K562 (cell line): ENCODE measurements around the gene SLC39A11. TPM values are rescaled to one million over a fixed set of nuclear protein-coding genes. Genes with fewer than 3 reads are reported as not detected.

ENCODE experiments used
- ATAC-seq: fragments of 200-7000 bp; cut with Tn5 transposase; 3 replicates; pipeline ENCODE4 v1.9.1; 2020; ENCODE audit warnings: moderate library complexity
- BruUV-seq: library from RNA; stranded (reverse); fragments of 400-500 nt; replicated peaks from 2 replicates; lab custom pipeline; 2021; lab: Mats Ljungman, UMichigan
- CTCF ChIA-PET: fragments of 300-600 bp; formaldehyde crosslinking; extraction: SDS; loops from one replicate; lab custom pipeline; 2021; ENCODE audit warnings: low intra/inter-chr PET ratio; lab: Yijun Ruan, JAX
- POLR2A ChIA-PET: fragments of 300-600, 350-650 bp; sonication (Branson Sonifier 250); formaldehyde crosslinking; extraction: SDS; loops from one replicate; lab custom pipeline; 2021; ENCODE audit warnings: antibody characterized with exemption, inconsistent platforms; lab: Yijun Ruan, JAX
- DNase-seq, 4 experiments: peaks; one replicate each; pipeline versions ENCODE4 v3.0.0 to v3.0.0-alpha.2; 2011 to 2018; ENCODE audit warnings: low spot score in 3 of 4, mixed read lengths in 3 of 4; ENCODE audit errors: extremely low read depth in 1 of 4
- FAIRE-seq: peaks from 2 replicates; lab custom pipeline; 2011; peaks lifted over from hg19 to GRCh38; lab: Jason Lieb, UNC
- H2AFZ ChIP-seq: 2 replicates; pipeline ENCODE4 v1.6.0; 2011; ENCODE audit warnings: low read depth, low read length, control low read depth, inconsistent platforms
- H3K27ac ChIP-seq: fragments of 200-600 bp; 3 replicates; pipeline ENCODE4 v1.8.0; 2011; ENCODE audit warnings: low read depth, mild to moderate bottlenecking, control low read depth, inconsistent platforms, low read length, moderate library complexity, mixed read lengths; ENCODE audit errors: extremely low read depth
- H3K27me3 ChIP-seq, 2 experiments: fragments of 300-600 bp in 1 of 2; 2 replicates in 1 of 2; 3 replicates in 1 of 2; pipeline versions ENCODE4 v1.6.0 to v1.8.0; 2011; ENCODE audit warnings: inconsistent platforms in 2 of 2, low read length in 2 of 2, mild to moderate bottlenecking in 1 of 2, mixed read lengths in 1 of 2, moderate library complexity in 1 of 2; ENCODE audit not compliant: control insufficient read depth in 2 of 2, insufficient read depth in 2 of 2
- H3K36me3 ChIP-seq: fragments of 300-600 bp; 3 replicates; pipeline ENCODE4 v1.8.0; 2011; ENCODE audit warnings: mild to moderate bottlenecking, low read length, inconsistent platforms; ENCODE audit not compliant: control insufficient read depth, insufficient read depth
- H3K4me1 ChIP-seq, 2 experiments: fragments of 200-600 bp in 1 of 2; replicated peaks in 1 of 2; 2 replicates in 1 of 2; 3 replicates in 1 of 2; pipeline versions ENCODE4 v1.5.1 to v1.8.0; 2011; ENCODE audit warnings: inconsistent platforms in 2 of 2, low read length in 2 of 2, mild to moderate bottlenecking in 1 of 2, mixed read lengths in 1 of 2, moderate library complexity in 1 of 2; ENCODE audit not compliant: control insufficient read depth in 2 of 2, insufficient read depth in 2 of 2
- H3K4me2 ChIP-seq: 2 replicates; pipeline ENCODE4 v1.6.1; 2011; ENCODE audit warnings: low read length, control low read depth, inconsistent platforms, mixed read lengths; ENCODE audit not compliant: insufficient read depth
- H3K4me3 ChIP-seq: fragments of 200-600 bp; sonication (generic), shearing (Covaris generic); 2 replicates; pipeline ENCODE4 v1.5.1; 2016; ENCODE audit warnings: control low read depth, inconsistent platforms
- H3K79me2 ChIP-seq: fragments of 200-600 bp; 3 replicates; pipeline ENCODE4 v1.8.0; 2011; ENCODE audit warnings: low read length, inconsistent platforms; ENCODE audit not compliant: control insufficient read depth, insufficient read depth
- H3K9ac ChIP-seq, 2 experiments: 2 replicates each; pipeline versions ENCODE4 v1.6.0 to v1.6.1; 2011; ENCODE audit warnings: low read depth in 2 of 2, low read length in 2 of 2, control low read depth in 1 of 2, inconsistent platforms in 1 of 2, mild to moderate bottlenecking in 1 of 2, mixed read lengths in 1 of 2; ENCODE audit not compliant: insufficient read depth in 1 of 2
- H3K9me1 ChIP-seq: one replicate; pipeline ENCODE4 v1.6.0; 2011; ENCODE audit warnings: inconsistent platforms, mild to moderate bottlenecking, low read length, moderate library complexity; ENCODE audit not compliant: control insufficient read depth, insufficient read depth
- H3K9me3 ChIP-seq: replicated peaks from 2 replicates; pipeline ENCODE4 v1.5.1; 2011; ENCODE audit warnings: low read depth, low read length, inconsistent platforms; ENCODE audit not compliant: control insufficient read depth, insufficient read depth
- H4K20me1 ChIP-seq: replicated peaks from 2 replicates; pipeline ENCODE4 v1.6.1; 2011; ENCODE audit warnings: low read length, inconsistent platforms, mixed read lengths; ENCODE audit not compliant: control insufficient read depth, insufficient read depth
- BRF2 ChIP-seq: IDR thresholded peaks from 3 replicates; pipeline ENCODE4 v1.6.1; 2011; ENCODE audit warnings: borderline replicate concordance, mild to moderate bottlenecking; ENCODE audit not compliant: insufficient read length, insufficient read depth
- CEBPZ ChIP-seq: fragments of 150-350 bp; IDR thresholded peaks from 2 replicates; pipeline ENCODE4 v1.6.1; 2014; ENCODE audit warnings: low read depth, mild to moderate bottlenecking, low read length, borderline replicate concordance
- CTBP1 ChIP-seq: fragments of 450-650 bp; IDR thresholded peaks from 2 replicates; pipeline ENCODE4 v1.6.1; 2016; ENCODE audit warnings: borderline replicate concordance
- E2F1 ChIP-seq: sonication (generic); formaldehyde crosslinking; IDR thresholded peaks from 2 replicates; pipeline ENCODE4 v1.8.1; 2023; ENCODE audit warnings: mild to moderate bottlenecking, missing genetic modification reagents, moderate library complexity
- KAT7 ChIP-seq: sonication (generic); formaldehyde crosslinking; IDR thresholded peaks from 2 replicates; pipeline ENCODE4 v1.8.0; 2022; ENCODE audit warnings: missing genetic modification reagents, mild to moderate bottlenecking, borderline replicate concordance
- MAFF ChIP-seq: IDR thresholded peaks from 2 replicates; pipeline ENCODE4 v1.6.1; 2012; ENCODE audit warnings: low read length, improper control_type of control experiment
- MITF ChIP-seq: IDR thresholded peaks from 2 replicates; pipeline ENCODE4 v1.6.1; 2014; ENCODE audit warnings: antibody characterized with exemption
- RAD21 ChIP-seq, 2 experiments: fragments of 250-450 bp in 1 of 2; fragments of 450-650 bp in 1 of 2; sonication (Bioruptor Pico) in 1 of 2; formaldehyde crosslinking in 1 of 2; IDR thresholded peaks in 1 of 2; conservative IDR thresholded peaks in 1 of 2; 2 replicates each; pipeline versions ENCODE4 v1.4.0 to v1.8.0; 2020 to 2022; ENCODE audit warnings: mild to moderate bottlenecking in 2 of 2, moderate library complexity in 1 of 2
- SRSF7 ChIP-seq: fragments of 200-400 bp; formaldehyde crosslinking; optimal IDR thresholded peaks from 2 replicates; pipeline ENCODE3; 2017; ENCODE audit warnings: mild to moderate bottlenecking, low read depth, low read length
- TFAP4 ChIP-seq: sonication (generic); formaldehyde crosslinking; IDR thresholded peaks from 2 replicates; pipeline ENCODE4 v1.8.0; 2022; ENCODE audit warnings: missing genetic modification reagents, mild to moderate bottlenecking, moderate library complexity, borderline replicate concordance
- WGBS: fragments of 100-300 bp; shearing (Covaris generic); methylation state at CpG from one replicate; pipeline ENCODE4 v1.1.6; 2016; ENCODE audit warnings: low coverage, mixed read lengths; ENCODE audit not compliant: insufficient coverage; ENCODE audit errors: missing lambda C conversion rate; 5-methylcytosine and 5-hydroxymethylcytosine counted together
- in situ Hi-C: fragments of 300-500 bp; cut with MboI; formaldehyde crosslinking; loops from 4 replicates; pipeline ENCODE4 v1.15.0; 2018; ENCODE audit warnings: inconsistent platforms, mixed read lengths
- intact Hi-C: fragments of 100-400 bp; cut with micrococcal nuclease; formaldehyde crosslinking; loops from 2 replicates; pipeline ENCODE4 v1.14.2; 2022
- polyA plus RNA-seq, 8 experiments: library from polyadenylated mRNA; depleted of rRNA in 4 of 8; stranded (reverse) in 5 of 8; unstranded in 3 of 8; fragments of >200 nt; fragmentation: Nextera tagmentation in 2 of 8; fragmentation: Illumina TruSeq in 1 of 8; extraction: Ambion mirVana in 2 of 8; extraction: Trizol in 1 of 8; gene quantifications; 2 replicates each; pipeline versions ENCODE4 v1.2.1 to v1.2.3, GENCODE V29; 2011 to 2014; ENCODE audit warnings: inconsistent platforms in 1 of 8, missing spikeins in 1 of 8
- total RNA-seq, 7 experiments: library from RNA; depleted of rRNA in 6 of 7; stranded (reverse); fragments of >200 nt in 6 of 7; fragmentation: Illumina TruSeq in 2 of 7; extraction: Trizol in 2 of 7; gene quantifications; 2 replicates each; pipeline versions ENCODE4 v1.2.1 to v1.2.3, GENCODE V29; 2011 to 2021; ENCODE audit warnings: low replicate concordance in 1 of 7

SLC39A11 gene
- total and polyA plus RNA-seq, 9 of the 15 experiments (the other 6 are each of a cell fraction or from before 2014, with no cell fraction given), result 10.5 to 26.4 (median 13.4) TPM

- CTCF ChIA-PET, result no interaction called here
- H3K79me2 ChIP-seq, result no peaks in the 10 kb centered on the region
- no peak for TF ChIP-seq MAFF
- no peak for TF ChIP-seq MITF
- TF ChIP-seq E2F1, result no peak
- no peak for TF ChIP-seq CTBP1
- no peak for TF ChIP-seq SRSF7
- no peak for TF ChIP-seq RAD21 (CRISPR knock-in tag; conservative IDR thresholded peaks at IDR 0.05 in 1 of 2, IDR thresholded peaks at IDR 0.05 in 1 of 2)
- TF ChIP-seq KAT7 (CRISPR knock-in tag), result no peak
- no peak for TF ChIP-seq CEBPZ
- no peak for TF ChIP-seq TFAP4 (CRISPR knock-in tag)
- no peak for TF ChIP-seq BRF2
- TF ChIP-seq, all 486 proteins: peak for 0
- WGBS, result 6% methylated on average over 5 of the region's 5 CpGs
- no peaks in the 10 kb centered on the region; the same call in 1 of the 2 replicates for H4K20me1 ChIP-seq
- in situ Hi-C loops (no loop called here), intact Hi-C loops (no loop called here)
- no peaks in the 10 kb centered on the region for H3K9me3 ChIP-seq
- H3K4me1 ChIP-seq, result peaks cover 0 to 5% of the 10 kb centered on the region in 2 experiments; a peak in 2 of 5 replicates
- BruUV-seq, result no TSS peak
- no peaks in the 10 kb centered on the region for H3K36me3 ChIP-seq
- FAIRE-seq, result no peak
- no peak overlapping the region for H2AFZ ChIP-seq
- no peaks in the 10 kb centered on the region for H3K9me1 ChIP-seq
- H3K27ac ChIP-seq, result no peak overlapping the region
- no peak overlapping the region for H3K9ac ChIP-seq
- H3K4me3 ChIP-seq, result no peak overlapping the region
- ATAC-seq, result no peak
- no peak for DNase-seq
- POLR2A ChIA-PET, result no interaction called here
- H3K27me3 ChIP-seq, result peaks cover 0 to 4% of the 10 kb centered on the region in 2 experiments; a peak in 2 of 5 replicates
- H3K4me2 ChIP-seq, result no peak overlapping the region
These were observed 433.8 kb downstream of the SLC39A11 start for GRCh38 chr17:72658675-72659074.
